PC-9 (cell line): ENCODE measurements around the gene MACROD2. TPM values are rescaled to one million over a fixed set of nuclear protein-coding genes. Genes with fewer than 3 reads are reported as not detected.
"Not testable (repeated sequence)": the region's sequence is repeated elsewhere in the genome, so short reads cannot be mapped to it uniquely, and the experiment has no call there.

Source experiments
- BruUV-seq: library from RNA; stranded (reverse); fragments of 400-500 nt; replicated peaks from 2 replicates; lab custom pipeline; 2021; lab: Mats Ljungman, UMichigan
- CTCF ChIA-PET: fragments of 300-600 bp; sonication (Branson Sonifier 250); formaldehyde crosslinking; loops from one replicate; lab custom pipeline; 2022; ENCODE audit warnings: antibody characterized with exemption; lab: Charles Lee
- POLR2A ChIA-PET: fragments of 300-600 bp; sonication (Branson Sonifier 250); formaldehyde crosslinking; loops from one replicate; lab custom pipeline; 2022; ENCODE audit warnings: antibody characterized with exemption; ENCODE audit not compliant: unreplicated experiment; lab: Charles Lee
- DNase-seq, 2 experiments: peaks; one replicate each; pipeline versions ENCODE4 v3.0.0 to v3.0.0-alpha.2; 2015 to 2022; ENCODE audit warnings: mixed read lengths in 1 of 2
- H2AFZ ChIP-seq: fragments of 200-600 bp; sonication (generic); 2 replicates; pipeline ENCODE4 v1.8.1; 2017; ENCODE audit warnings: antibody characterized with exemption
- H3F3A ChIP-seq: fragments of 200-600 bp; sonication (generic); 2 replicates; pipeline ENCODE4 v1.8.1; 2017; ENCODE audit warnings: antibody characterized with exemption, mild to moderate bottlenecking, low read depth; ENCODE audit not compliant: insufficient read depth
- H3K27ac ChIP-seq: fragments of 200-600 bp; sonication (generic); 2 replicates; pipeline ENCODE4 v1.6.1; 2016; ENCODE audit warnings: mixed run types
- H3K27me3 ChIP-seq: fragments of 200-600 bp; sonication (generic); 2 replicates; pipeline ENCODE4 v1.6.1; 2016; ENCODE audit warnings: low read depth, mixed run types; ENCODE audit not compliant: insufficient read depth
- H3K36me3 ChIP-seq: fragments of 200-600 bp; sonication (generic); 2 replicates; pipeline ENCODE4 v1.6.1; 2016; ENCODE audit warnings: low read depth, mixed run types
- H3K4me1 ChIP-seq: fragments of 200-600 bp; sonication (generic); replicated peaks from 2 replicates; pipeline ENCODE4 v1.6.1; 2016; ENCODE audit warnings: mixed run types; ENCODE audit not compliant: insufficient read depth
- H3K4me2 ChIP-seq: fragments of 200-600 bp; sonication (generic); 2 replicates; pipeline ENCODE4 v1.6.1; 2017; ENCODE audit warnings: mixed run types
- H3K4me3 ChIP-seq: fragments of 200-600 bp; sonication (generic); 2 replicates; pipeline ENCODE4 v1.6.1; 2016; ENCODE audit warnings: mixed run types
- H3K79me2 ChIP-seq: fragments of 200-600 bp; sonication (generic); 2 replicates; pipeline ENCODE4 v1.6.1; 2017; ENCODE audit warnings: low read depth, mixed run types
- H3K9me2 ChIP-seq: fragments of 200-600 bp; sonication (generic); 2 replicates; pipeline ENCODE4 v1.8.1; 2017; ENCODE audit warnings: mild to moderate bottlenecking; ENCODE audit not compliant: insufficient read depth
- H3K9me3 ChIP-seq: fragments of 200-600 bp; sonication (generic); 2 replicates; pipeline ENCODE4 v1.8.1; 2016; ENCODE audit warnings: low read depth; ENCODE audit not compliant: insufficient read depth
- H4K20me1 ChIP-seq: fragments of 200-600 bp; sonication (generic); 2 replicates; pipeline ENCODE4 v1.8.1; 2017; ENCODE audit not compliant: insufficient read depth
- EZH2 ChIP-seq: fragments of 200-600 bp; sonication (generic); IDR thresholded peaks from 2 replicates; pipeline ENCODE4 v1.8.0; 2017; ENCODE audit warnings: antibody characterized with exemption, low read depth
- intact Hi-C: fragments of 100-400 bp; cut with micrococcal nuclease; formaldehyde crosslinking; loops from one replicate; pipeline ENCODE4 v1.10.0; 2022; ENCODE audit not compliant: unreplicated experiment
- total RNA-seq: library from RNA; stranded (reverse); gene quantifications from 2 replicates; pipeline ENCODE4 v1.2.3, GENCODE V29; 2021
- TF ChIP-seq, protein P1 (sequence below): fragments of 200-600 bp; sonication (generic); conservative IDR thresholded peaks from 2 replicates; pipeline ENCODE4 v1.6.1; 2017; ENCODE audit warnings: mixed run types, antibody characterized with exemption, mild to moderate bottlenecking, moderate library complexity

MACROD2 gene
- total RNA-seq, 1 experiment from 2014 or later = 11.4 TPM

DNA sequence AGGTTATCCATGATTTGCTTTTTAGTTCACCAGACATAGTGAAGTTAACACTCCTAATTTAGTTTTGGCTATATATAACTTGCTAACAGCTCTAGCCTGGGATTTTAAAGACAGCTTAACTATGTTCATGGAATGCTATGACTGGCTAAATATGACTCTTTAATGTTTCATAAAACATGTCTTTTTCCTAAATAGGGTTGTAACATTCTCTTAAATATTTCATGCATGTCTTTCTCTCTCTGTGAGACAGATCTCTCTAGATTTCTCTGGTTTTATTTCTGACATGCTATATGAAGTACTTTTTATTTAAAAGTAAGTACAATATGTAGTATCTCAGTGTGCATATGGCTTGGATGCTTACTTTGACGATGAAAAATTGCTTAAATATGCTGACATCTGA is 35.7 kb downstream of the MACROD2 start:
- Histone ChIP-seq H3K4me3 (no peak overlapping the region), H3K4me2 (no peak overlapping the region), H3K27ac (no peak overlapping the region), H3K79me2 (no peaks in the 10 kb centered on the region), H2AFZ (no peak overlapping the region), H3K9me3 (no peaks in the 10 kb centered on the region), H3K27me3 (no peaks in the 10 kb centered on the region), H4K20me1 (no peaks in the 10 kb centered on the region), H3K36me3 (no peaks in the 10 kb centered on the region), H3K9me2 (no peaks in the 10 kb centered on the region), H3F3A (no peaks in the 10 kb centered on the region), H3K4me1 (no peaks in the 10 kb centered on the region)
- no TSS peak for BruUV-seq
- intact Hi-C loops = no loop called here
- no peak for DNase-seq
- TF ChIP-seq, protein P1, sequence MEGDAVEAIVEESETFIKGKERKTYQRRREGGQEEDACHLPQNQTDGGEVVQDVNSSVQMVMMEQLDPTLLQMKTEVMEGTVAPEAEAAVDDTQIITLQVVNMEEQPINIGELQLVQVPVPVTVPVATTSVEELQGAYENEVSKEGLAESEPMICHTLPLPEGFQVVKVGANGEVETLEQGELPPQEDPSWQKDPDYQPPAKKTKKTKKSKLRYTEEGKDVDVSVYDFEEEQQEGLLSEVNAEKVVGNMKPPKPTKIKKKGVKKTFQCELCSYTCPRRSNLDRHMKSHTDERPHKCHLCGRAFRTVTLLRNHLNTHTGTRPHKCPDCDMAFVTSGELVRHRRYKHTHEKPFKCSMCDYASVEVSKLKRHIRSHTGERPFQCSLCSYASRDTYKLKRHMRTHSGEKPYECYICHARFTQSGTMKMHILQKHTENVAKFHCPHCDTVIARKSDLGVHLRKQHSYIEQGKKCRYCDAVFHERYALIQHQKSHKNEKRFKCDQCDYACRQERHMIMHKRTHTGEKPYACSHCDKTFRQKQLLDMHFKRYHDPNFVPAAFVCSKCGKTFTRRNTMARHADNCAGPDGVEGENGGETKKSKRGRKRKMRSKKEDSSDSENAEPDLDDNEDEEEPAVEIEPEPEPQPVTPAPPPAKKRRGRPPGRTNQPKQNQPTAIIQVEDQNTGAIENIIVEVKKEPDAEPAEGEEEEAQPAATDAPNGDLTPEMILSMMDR = no peak
- TF ChIP-seq EZH2 = no peak
- CTCF ChIA-PET = interaction anchor here (0.5 kb wide), 1 partner anchor 136 kb away, joined by 17 read pairs; no protein-coding TSS in a partner anchor
- POLR2A ChIA-PET = no interaction called here

DNA sequence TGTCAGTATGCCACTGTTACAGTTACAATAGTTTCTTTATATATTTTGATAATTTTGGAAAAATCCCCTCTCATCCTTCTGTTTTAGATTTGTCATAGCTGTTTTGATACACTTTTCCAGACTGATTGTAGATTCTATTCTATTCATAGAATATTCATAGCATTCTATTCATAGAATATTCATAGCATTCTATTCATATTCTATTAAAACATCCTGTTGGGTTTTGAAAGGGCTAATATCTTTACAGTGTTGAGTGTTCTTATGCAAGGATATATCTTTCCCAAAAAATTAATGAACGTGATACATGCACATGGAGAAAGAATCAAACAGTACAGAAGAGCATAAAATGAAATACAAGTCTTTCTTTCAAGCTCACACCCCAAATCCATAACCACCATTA is 38.0 kb downstream of the MACROD2 start:
- TF ChIP-seq, protein P1 = no peak
- no peak for TF ChIP-seq EZH2
- intact Hi-C loops = no loop called here
- Histone ChIP-seq H3K9me3 (no peaks in the 10 kb centered on the region), H3K36me3 (no peaks in the 10 kb centered on the region), H3K4me3 (no peak overlapping the region), H3K4me2 (no peak overlapping the region), H3F3A (no peaks in the 10 kb centered on the region), H3K79me2 (no peaks in the 10 kb centered on the region), H3K27me3 (no peaks in the 10 kb centered on the region), H4K20me1 (no peaks in the 10 kb centered on the region), H3K27ac (no peak overlapping the region), H3K4me1 (no peaks in the 10 kb centered on the region), H2AFZ (no peak overlapping the region), H3K9me2 (no peaks in the 10 kb centered on the region)
- DNase-seq = no peak
- BruUV-seq = no TSS peak
- ChIA-PET POLR2A (no interaction called here), CTCF (no interaction called here)

DNA sequence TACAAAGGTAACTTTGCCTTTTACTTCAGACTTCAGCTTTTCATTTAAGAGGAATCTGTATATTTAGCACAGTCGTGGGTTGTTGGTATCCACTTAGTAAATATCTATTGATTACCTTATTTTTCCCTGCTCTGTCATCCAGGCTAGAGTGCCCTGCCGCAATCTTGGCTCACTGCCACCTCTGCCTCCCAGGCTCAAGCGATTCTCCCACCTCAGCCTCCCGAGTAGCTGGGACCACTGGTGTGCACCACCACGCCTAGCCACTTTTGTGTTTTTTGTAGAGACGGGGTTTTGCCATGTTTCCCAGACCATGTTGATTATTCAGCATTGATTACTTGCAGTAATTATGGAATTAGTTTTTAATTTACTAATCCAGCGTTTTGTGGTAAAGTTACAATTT is 41.3 kb downstream of the MACROD2 start:
- Histone ChIP-seq H3K4me2 (no peak overlapping the region), H3K36me3 (no peaks in the 10 kb centered on the region), H3K4me3 (no peak overlapping the region), H3K27me3 (no peaks in the 10 kb centered on the region), H3K9me2 (no peaks in the 10 kb centered on the region), H3K9me3 (no peaks in the 10 kb centered on the region), H4K20me1 (no peaks in the 10 kb centered on the region), H2AFZ (no peak overlapping the region), H3K79me2 (no peaks in the 10 kb centered on the region), H3K27ac (no peak overlapping the region), H3K4me1 (no peaks in the 10 kb centered on the region), H3F3A (no peaks in the 10 kb centered on the region)
- DNase-seq = no peak
- CTCF ChIA-PET = no interaction called here
- POLR2A ChIA-PET = no interaction called here
- no peak for TF ChIP-seq EZH2
- TF ChIP-seq, protein P1 = no peak
- BruUV-seq = no TSS peak
- intact Hi-C loops = no loop called here

DNA sequence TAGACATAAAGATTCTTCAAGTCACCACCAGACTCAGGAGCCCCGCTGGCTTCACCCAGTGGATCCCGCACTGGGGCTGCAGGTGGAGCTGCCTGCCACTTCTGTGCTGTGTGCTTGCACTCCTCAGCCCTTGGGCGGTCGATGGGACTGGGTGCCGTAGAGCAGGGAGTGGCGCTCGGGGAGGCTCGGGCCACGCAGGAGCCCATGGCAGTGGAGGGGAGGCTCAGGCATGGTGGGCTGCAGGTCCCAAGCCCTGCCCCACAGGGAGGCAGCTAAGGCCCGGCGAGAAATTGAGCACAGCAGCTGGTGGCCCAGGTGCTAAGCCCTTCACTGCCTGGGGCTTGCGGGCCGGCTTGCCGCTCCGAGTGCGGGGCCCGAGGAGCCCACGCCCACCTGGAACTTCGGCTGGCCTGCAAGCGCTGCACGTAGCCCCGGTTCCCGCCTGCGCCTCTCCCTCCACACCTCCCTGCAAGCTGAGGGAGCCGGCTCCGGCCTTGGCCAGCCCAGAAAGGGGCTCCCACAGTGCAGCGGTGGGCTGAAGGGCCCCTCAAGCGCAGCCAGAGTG is 49.5 kb downstream of the MACROD2 start:
- CTCF ChIA-PET, H3K27me3 ChIP-seq, H3K36me3 ChIP-seq, H3K9me3 ChIP-seq, H3F3A ChIP-seq, H3K27ac ChIP-seq, H3K4me1 ChIP-seq, H3K9me2 ChIP-seq, H4K20me1 ChIP-seq, H3K79me2 ChIP-seq, H2AFZ ChIP-seq, BruUV-seq, POLR2A ChIA-PET, H3K4me2 ChIP-seq, DNase-seq, intact Hi-C loops, H3K4me3 ChIP-seq: not testable (repeated sequence)
